HG02981 (cell line): ENCODE results near the gene HNRNPA3.
A peak's percentile ranks its signal among the peaks of the same experiment; 100 is the strongest.
"Not testable (repeated sequence)": the region's sequence is repeated elsewhere in the genome, so short reads cannot be mapped to it uniquely, and the experiment has no call there.

ENCODE experiments used
- ATAC-seq: cut with Tn5 transposase; IDR thresholded peaks from one replicate; pipeline ENCODE4 v1.9.1; 2021; ENCODE audit warnings: mild to moderate bottlenecking, moderate library complexity; ENCODE audit not compliant: unreplicated experiment

The HNRNPA3 gene

GRCh38 chr2:177212106-177212890 is at the start of gene HNRNPA3:
Gene HNRNPA3, plus strand, starts transcription at chr2:177212794. Its CDS starts 6 bp downstream, at chr2:177212800.
- peak; percentile 88 for ATAC-seq

- ATAC-seq = no peak
These were observed 48.5 kb upstream of the HNRNPA3 start for GRCh38 chr2:177164131-177164530.

- ATAC-seq = peak; percentile 62
These were observed 48.0 kb upstream of the HNRNPA3 start for GRCh38 chr2:177164584-177165052.

- no peak for ATAC-seq
These were observed 47.5 kb upstream of the HNRNPA3 start for GRCh38 chr2:177165061-177165583.

GRCh38 chr2:177165721-177166711 is 46.6 kb upstream of the HNRNPA3 start:
- peak; percentile 46 for ATAC-seq

- peak; percentile 56 for ATAC-seq
These were observed 42.6 kb upstream of the HNRNPA3 start for GRCh38 chr2:177169810-177170514.

GRCh38 chr2:177171418-177171865 is 41.2 kb upstream of the HNRNPA3 start:
- ATAC-seq = no peak

- ATAC-seq = no peak
These were observed 40.3 kb upstream of the HNRNPA3 start for GRCh38 chr2:177172034-177172880.

GRCh38 chr2:177174486-177174885 is 38.1 kb upstream of the HNRNPA3 start:
- no peak for ATAC-seq

- ATAC-seq = no peak
These were observed 36.5 kb upstream of the HNRNPA3 start for GRCh38 chr2:177175917-177176668.

- ATAC-seq = no peak
These were observed 33.8 kb upstream of the HNRNPA3 start for GRCh38 chr2:177178797-177179196.

GRCh38 chr2:177179227-177179626 is 33.4 kb upstream of the HNRNPA3 start:
- ATAC-seq = no peak

- not testable (repeated sequence) for ATAC-seq
These were observed 32.9 kb upstream of the HNRNPA3 start for GRCh38 chr2:177179671-177180070.

- ATAC-seq = no peak
These were observed 32.2 kb upstream of the HNRNPA3 start for GRCh38 chr2:177180269-177181000.

- no peak for ATAC-seq
These were observed 28.7 kb upstream of the HNRNPA3 start for GRCh38 chr2:177183860-177184259.

- no peak for ATAC-seq
These were observed 28.0 kb upstream of the HNRNPA3 start for GRCh38 chr2:177184606-177185005.

- not testable (repeated sequence) for ATAC-seq
These were observed 26.6 kb upstream of the HNRNPA3 start for GRCh38 chr2:177186038-177186437.

GRCh38 chr2:177187631-177188312 is 24.8 kb upstream of the HNRNPA3 start:
- ATAC-seq = no peak
